Neuron (in vitro differentiated cells): ENCODE data around the gene SCN1B.
"Not testable (repeated sequence)": the region's sequence is repeated elsewhere in the genome, so short reads cannot be mapped to it uniquely, and the experiment has no call there.

Experiments used
- H2AFZ ChIP-seq: one replicate; pipeline ENCODE4 v1.6.1; 2013; ENCODE audit warnings: low read depth, mild to moderate bottlenecking, inconsistent platforms, low read length, moderate library complexity
- H3K27me3 ChIP-seq: one replicate; pipeline ENCODE4 v1.6.1; 2013; ENCODE audit warnings: low read length; ENCODE audit not compliant: insufficient read depth
- H3K36me3 ChIP-seq: one replicate; pipeline ENCODE4 v1.6.1; 2013; ENCODE audit warnings: low read length; ENCODE audit not compliant: insufficient read depth
- H3K4me1 ChIP-seq: one replicate; pipeline ENCODE4 v1.6.1; 2013; ENCODE audit warnings: low read length; ENCODE audit not compliant: insufficient read depth
- H3K4me3 ChIP-seq: 2 replicates; pipeline ENCODE4 v1.5.1; 2013; ENCODE audit warnings: mild to moderate bottlenecking, low read length, moderate library complexity
- H3K9me3 ChIP-seq: one replicate; pipeline ENCODE4 v1.6.1; 2013; ENCODE audit warnings: low read length

The SCN1B gene

DNA sequence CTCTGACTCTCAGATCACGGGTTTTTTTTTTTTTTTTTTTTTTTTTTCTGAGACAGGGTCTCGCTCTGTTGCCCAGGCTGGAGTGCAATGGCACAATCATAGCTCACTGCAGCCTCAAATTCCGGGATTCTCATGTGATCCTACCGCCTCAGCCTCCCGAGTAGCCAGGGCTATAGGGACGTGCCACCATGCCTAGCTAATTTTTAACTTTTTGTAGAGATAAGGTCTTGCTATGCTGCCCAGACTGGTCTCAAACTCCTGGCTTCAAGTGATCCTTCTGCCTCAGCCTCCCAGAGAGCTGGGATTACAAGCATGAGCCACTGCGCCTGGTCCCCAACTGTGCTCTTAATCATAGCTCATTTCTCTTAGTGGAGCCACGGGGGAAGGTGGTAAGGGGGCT is 34.7 kb upstream of the SCN1B start:
- Histone ChIP-seq H3K9me3 (no peaks in the 10 kb centered on the region), H3K4me3 (no peak overlapping the region)

DNA sequence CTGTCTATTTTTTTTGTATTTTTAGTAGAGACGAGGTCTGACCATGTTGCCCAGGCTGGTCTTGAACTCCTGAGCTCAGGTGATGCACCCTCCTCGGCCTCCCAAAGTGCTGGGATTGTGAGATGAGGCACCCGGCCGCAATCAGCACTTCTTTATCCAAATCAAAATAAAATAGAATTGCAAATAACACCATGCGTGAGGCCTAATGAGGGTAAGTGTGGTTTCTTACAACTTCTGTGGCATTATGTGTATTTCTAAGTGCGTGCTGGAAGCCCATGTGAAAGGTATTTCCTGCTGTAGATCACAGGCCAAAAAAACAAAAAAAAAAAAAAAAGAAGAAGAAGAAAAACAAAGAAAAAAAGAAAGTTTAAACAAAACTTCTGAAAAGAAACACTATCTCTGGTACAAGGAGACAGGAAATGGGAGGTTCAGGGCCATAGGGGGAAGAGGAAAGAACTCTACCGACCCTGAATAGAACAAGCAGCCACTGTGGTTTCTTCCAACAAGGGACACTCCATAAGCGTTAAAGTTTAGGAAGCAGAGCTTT is 33.1 kb upstream of the SCN1B start:
- H3K4me1 ChIP-seq: peaks cover 16% of the 10 kb centered on the region
- H3K9me3 ChIP-seq: no peaks in the 10 kb centered on the region
- H2AFZ ChIP-seq: no peak overlapping the region
- H3K27me3 ChIP-seq: no peaks in the 10 kb centered on the region
- no peak overlapping the region for H3K4me3 ChIP-seq
- peaks cover 3% of the 10 kb centered on the region for H3K36me3 ChIP-seq

More for the DNA sequence above, 34.7 kb upstream of the SCN1B start:
- Histone ChIP-seq H3K36me3 (no peaks in the 10 kb centered on the region), H3K27me3 (no peaks in the 10 kb centered on the region), H3K4me1 (peaks cover 9% of the 10 kb centered on the region), H2AFZ (no peak overlapping the region)

GRCh38 chr19:34998224-34998623 is 32.0 kb upstream of the SCN1B start:
- H3K36me3 ChIP-seq, H3K9me3 ChIP-seq, H3K4me3 ChIP-seq, H2AFZ ChIP-seq, H3K27me3 ChIP-seq: not testable (repeated sequence)
- H3K4me1 ChIP-seq: peaks cover 16% of the 10 kb centered on the region

DNA sequence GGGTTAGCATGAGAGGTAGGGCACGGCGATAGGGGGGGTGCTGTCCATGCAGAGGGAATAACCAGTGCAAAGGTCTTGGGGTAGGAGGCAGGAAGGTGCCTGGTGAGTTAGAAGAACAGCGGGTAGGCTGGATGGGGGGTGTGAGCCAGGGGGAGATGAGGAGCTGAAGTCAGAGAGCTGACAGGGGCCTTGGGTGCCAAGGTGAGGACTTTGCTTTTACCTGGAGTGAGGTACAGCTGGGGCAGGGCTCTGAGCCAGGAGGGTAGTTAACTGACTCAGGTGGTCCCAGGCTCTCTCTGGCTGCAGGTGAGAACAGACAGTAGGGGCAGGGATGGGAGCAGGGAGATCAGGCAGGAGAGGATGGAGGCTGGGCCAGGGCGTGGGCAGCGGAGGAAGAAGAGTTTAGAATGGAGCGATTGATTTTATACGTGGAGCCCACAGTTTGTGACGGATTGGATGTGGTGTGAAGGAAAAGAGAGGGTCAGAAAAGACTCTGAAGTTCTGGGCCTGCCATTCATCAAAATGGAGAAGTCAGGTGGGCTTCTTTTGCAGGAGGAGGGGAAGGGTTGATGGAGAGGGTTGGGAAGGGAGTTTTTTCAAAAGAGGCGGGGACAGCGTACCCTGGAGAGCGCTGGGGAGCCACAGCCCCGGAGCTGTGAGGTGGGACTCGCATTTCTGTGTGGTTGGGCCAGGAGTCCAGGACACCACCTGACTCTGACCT is 31.3 kb upstream of the SCN1B start:
- peak overlapping the region; percentile 80 for H2AFZ ChIP-seq
- peaks cover 16% of the 10 kb centered on the region for H3K4me1 ChIP-seq
- no peaks in the 10 kb centered on the region for H3K9me3 ChIP-seq
- no peaks in the 10 kb centered on the region for H3K27me3 ChIP-seq
- peaks cover 3% of the 10 kb centered on the region for H3K36me3 ChIP-seq
- peak overlapping the region; percentile 84 for H3K4me3 ChIP-seq

- no peaks in the 10 kb centered on the region for H3K27me3 ChIP-seq
- H3K36me3 ChIP-seq: peaks cover 5% of the 10 kb centered on the region
- peaks cover 16% of the 10 kb centered on the region for H3K4me1 ChIP-seq
- H2AFZ ChIP-seq: peak within 1 kb of the TSS; percentile 80
- H3K4me3 ChIP-seq: peak within 1 kb of the TSS; percentile 84
- H3K9me3 ChIP-seq: no peaks in the 10 kb centered on the region
Measured at GRCh38 chr19:34999498-35000337, 30.6 kb upstream of the SCN1B start, which contains the start of gene GRAMD1A. Gene GRAMD1A (plus strand): TSS chr19:35000323. CDS start chr19:35000479, 156 bp downstream.

DNA sequence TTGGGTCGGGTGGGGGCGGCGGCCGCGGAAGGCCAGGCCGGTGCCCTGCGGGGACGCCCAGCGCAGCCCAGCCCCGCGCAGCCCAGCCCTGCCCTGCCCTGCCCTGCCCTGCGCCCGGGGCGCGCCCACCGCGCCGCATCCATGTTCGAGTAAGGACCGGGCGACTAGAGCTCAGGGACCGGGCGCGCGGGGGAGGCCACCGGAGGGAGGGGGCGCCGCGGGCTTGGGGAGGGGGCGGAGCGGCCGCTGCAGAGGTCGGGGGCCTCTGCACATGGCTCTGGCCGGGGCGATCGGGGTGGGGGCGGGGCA is 30.0 kb upstream of the SCN1B start:
- peak overlapping the region; percentile 84 for H3K4me3 ChIP-seq
- no peaks in the 10 kb centered on the region for H3K9me3 ChIP-seq
- peaks cover 7% of the 10 kb centered on the region for H3K36me3 ChIP-seq
- peaks cover 16% of the 10 kb centered on the region for H3K4me1 ChIP-seq
- no peaks in the 10 kb centered on the region for H3K27me3 ChIP-seq
- H2AFZ ChIP-seq: peak overlapping the region; percentile 80

DNA sequence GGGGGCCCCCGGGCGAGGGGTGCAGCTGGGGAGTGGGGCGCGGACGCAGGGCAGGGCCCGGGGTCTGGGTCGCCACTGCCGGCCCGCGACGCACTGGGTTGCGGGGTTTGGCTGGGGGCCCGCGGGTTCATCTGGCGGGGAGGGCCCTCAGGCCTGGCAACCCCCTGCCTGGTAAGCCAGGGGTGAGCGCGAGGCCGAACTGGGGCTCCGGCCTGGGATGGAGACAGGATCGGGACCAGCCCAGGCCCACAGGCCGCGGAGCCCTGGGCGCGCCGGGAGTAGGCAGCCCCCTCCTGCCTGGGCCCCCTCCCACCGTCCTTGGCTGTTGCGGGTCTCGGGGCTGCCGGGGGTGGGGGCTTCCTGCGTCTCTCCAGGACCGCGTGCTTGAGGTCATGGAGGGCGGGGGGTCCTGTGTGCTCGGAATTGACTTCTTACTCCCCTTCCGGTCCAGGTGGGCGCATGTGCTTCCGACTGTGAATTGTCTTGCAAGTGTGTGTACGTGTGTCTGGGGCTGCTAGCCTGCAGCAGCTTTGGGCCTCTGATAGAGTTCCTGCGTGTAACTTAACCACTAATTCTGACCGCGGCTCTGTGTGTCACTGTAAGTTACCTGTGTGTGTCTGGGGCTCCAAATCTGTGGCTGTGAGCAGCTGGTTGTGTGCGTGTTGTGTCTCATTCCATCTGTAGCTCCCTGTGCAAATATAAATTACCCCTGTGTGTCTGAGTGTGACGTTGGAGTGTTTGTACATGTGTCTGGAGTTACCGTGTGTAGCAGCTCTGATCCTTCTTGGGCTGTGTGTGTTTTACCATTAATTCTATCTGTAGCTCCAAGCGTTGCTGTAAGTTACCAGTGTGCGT is 29.4 kb upstream of the SCN1B start:
- H3K36me3 ChIP-seq: peaks cover 11% of the 10 kb centered on the region
- H3K9me3 ChIP-seq: no peaks in the 10 kb centered on the region
- H3K4me1 ChIP-seq: peaks cover 16% of the 10 kb centered on the region
- no peaks in the 10 kb centered on the region for H3K27me3 ChIP-seq
- no peak overlapping the region for H2AFZ ChIP-seq
- peak overlapping the region; percentile 84 for H3K4me3 ChIP-seq

- H3K4me1 ChIP-seq: peaks cover 16% of the 10 kb centered on the region
- peaks cover 14% of the 10 kb centered on the region for H3K36me3 ChIP-seq
- no peak overlapping the region for H3K4me3 ChIP-seq
- H2AFZ ChIP-seq: no peak overlapping the region
- no peaks in the 10 kb centered on the region for H3K27me3 ChIP-seq
- H3K9me3 ChIP-seq: no peaks in the 10 kb centered on the region
Measured at GRCh38 chr19:35002037-35002535, 28.2 kb upstream of the SCN1B start.

- no peaks in the 10 kb centered on the region for H3K27me3 ChIP-seq
- no peak overlapping the region for H2AFZ ChIP-seq
- peaks cover 24% of the 10 kb centered on the region for H3K36me3 ChIP-seq
- peaks cover 7% of the 10 kb centered on the region for H3K4me1 ChIP-seq
- H3K4me3 ChIP-seq: no peak overlapping the region
- H3K9me3 ChIP-seq: no peaks in the 10 kb centered on the region
Measured at GRCh38 chr19:35004517-35005255, 25.6 kb upstream of the SCN1B start.

DNA sequence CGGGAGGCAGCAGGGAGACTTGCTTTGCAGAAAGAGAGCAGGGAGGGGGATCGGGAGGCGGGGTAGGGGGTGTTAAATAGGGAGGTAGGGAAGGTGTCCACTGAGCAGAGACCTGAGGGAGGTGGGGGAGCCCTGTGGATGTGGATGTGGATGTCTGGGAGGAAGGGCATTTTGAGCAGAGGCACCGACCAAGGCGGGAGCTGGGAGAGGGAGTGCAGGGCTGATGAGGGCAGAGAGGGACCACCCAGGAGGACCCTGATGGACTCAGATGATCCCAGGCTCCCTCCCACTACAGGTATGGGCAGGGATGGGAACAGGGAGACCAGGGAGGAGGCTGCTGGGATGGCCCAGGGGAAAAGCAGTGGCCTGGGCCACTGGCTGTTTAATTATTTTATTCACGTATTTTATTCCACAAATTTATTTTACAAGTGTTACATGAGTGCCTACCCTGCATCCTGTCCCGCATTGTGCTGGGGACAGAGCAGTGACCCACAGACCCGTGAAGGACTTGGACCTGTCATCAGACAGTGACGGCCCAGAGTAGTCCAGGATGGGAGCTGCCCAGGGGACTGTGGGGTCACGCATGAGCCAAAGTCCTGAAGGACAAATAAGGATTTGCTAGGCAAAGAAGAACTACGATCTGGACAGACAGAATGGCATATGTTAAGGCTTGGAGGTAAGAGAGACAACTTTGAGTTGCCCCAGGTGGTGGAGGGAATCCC is 24.9 kb upstream of the SCN1B start:
- Histone ChIP-seq H3K4me1 (peaks cover 7% of the 10 kb centered on the region), H3K4me3 (no peak overlapping the region), H3K9me3 (no peaks in the 10 kb centered on the region), H2AFZ (no peak overlapping the region), H3K27me3 (no peaks in the 10 kb centered on the region), H3K36me3 (peaks cover 32% of the 10 kb centered on the region)

GRCh38 chr19:35006007-35006341 is 24.3 kb upstream of the SCN1B start:
- H3K36me3 ChIP-seq: peaks cover 35% of the 10 kb centered on the region
- H3K9me3 ChIP-seq, H3K4me3 ChIP-seq, H3K4me1 ChIP-seq, H2AFZ ChIP-seq, H3K27me3 ChIP-seq: not testable (repeated sequence)
